Right ventricle myocardium inferior (tissue), 1 donor: Measurements from ENCODE around the gene ATP2B1. TPM values are rescaled to one million over a fixed set of nuclear protein-coding genes. Genes with fewer than 3 reads are reported as not detected.

Source experiments
- ATAC-seq: fragments of 200-7000 bp; cut with Tn5 transposase; one replicate; pipeline ENCODE4 v1.9.1; 2020; ENCODE audit warnings: mild to moderate bottlenecking, moderate library complexity
- DNase-seq: peaks from one replicate; pipeline ENCODE4 v3.0.0; 2021; ENCODE audit errors: missing footprints
- intact Hi-C: fragments of 100-400 bp; cut with DNase I; formaldehyde crosslinking; loops from one replicate; pipeline ENCODE4 v1.11.0; 2022
- total RNA-seq: library from RNA; stranded (reverse); fragmentation: NEBNext Ultra II Directional; extraction: Animal tissue kit (Norgen Biotek cat#: 25700); gene quantifications from one replicate; pipeline ENCODE4 v1.2.1, GENCODE V29; 2021
- donor health status: DM: no; HTN: yes; CAD: no; lungs with severe emphysema.

The ATP2B1 gene
- total RNA-seq, 1 donor from 2014 or later = 12.6 TPM

- ATAC-seq (no peak), DNase-seq (no peak)
- intact Hi-C loops = no loop called here
Observed at GRCh38 chr12:89636052-89636775, 72.4 kb downstream of the ATP2B1 start.

GRCh38 chr12:89634508-89634907, 74.1 kb downstream of the ATP2B1 start:
- intact Hi-C loops = no loop called here
- ATAC-seq (no peak), DNase-seq (no peak)

DNA sequence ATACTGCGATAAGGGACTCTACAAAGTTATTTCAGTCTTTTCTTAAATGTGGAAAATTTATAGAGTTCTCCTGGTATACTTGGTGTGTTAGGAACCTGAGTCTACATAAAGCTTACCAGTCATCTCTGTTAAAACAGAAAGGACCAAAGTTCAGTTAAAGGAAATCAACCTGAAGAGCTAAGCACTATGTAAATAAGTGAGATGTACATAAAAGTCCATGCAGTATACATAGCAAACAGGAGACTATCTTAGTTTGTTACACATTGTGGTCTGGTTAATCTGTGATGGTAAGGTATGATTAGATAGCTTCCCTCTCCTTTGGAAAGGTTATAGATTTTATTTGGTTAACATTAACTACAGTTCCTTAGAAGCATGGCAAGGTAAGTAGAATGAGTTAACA, 75.9 kb downstream of the ATP2B1 start:
- ATAC-seq (no peak), DNase-seq (no peak)
- intact Hi-C loops = no loop called here

DNA sequence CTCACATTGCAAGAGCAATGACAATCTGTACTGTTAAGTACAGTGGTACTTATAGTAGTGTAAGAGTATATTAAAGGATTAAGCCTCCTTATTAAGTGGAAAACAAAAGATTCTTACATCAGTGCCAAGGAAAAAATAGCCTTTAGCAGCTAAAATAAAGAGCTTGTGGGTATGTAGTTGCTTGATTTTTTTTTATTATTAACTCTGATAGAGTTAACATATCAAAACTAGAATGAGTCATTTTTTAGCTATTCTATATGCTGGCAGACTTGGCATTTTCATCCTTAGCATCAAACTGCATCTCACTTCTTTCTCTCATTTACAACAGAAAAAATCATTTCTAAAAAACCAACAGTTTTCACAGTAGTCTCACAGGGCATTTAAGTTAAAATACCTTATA, 86.5 kb downstream of the ATP2B1 start:
- DNase-seq (no peak), ATAC-seq (no peak)
- intact Hi-C loops = no loop called here

DNA sequence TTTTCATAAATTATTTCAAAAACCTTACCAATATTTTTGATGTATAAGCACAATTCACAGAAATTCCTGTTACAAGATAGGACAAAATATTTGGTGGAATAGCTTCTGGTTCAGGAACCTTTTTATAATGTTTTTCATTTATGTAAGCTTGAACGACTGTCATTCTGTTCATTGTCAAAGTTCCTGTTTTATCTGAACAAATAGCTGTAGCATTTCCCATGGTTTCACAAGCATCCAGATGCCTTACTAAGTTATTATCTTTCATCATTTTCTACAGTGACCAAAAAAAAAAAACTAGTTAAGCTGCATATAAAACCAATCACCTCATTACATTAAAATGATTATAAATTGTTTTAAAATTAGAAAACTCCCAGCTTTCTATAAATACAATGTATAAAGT, 87.1 kb downstream of the ATP2B1 start:
- intact Hi-C loops = no loop called here
- ATAC-seq = no peak
- no peak for DNase-seq

GRCh38 chr12:89619764-89620163, 88.9 kb downstream of the ATP2B1 start:
- intact Hi-C loops = no loop called here
- no peak for ATAC-seq

GRCh38 chr12:89618113-89618862, 90.3 kb downstream of the ATP2B1 start:
- intact Hi-C loops = no loop called here
- no peak for DNase-seq
- no peak for ATAC-seq

More at GRCh38 chr12:89619764-89620163, 88.9 kb downstream of the ATP2B1 start:
- DNase-seq = no peak

- ATAC-seq = no peak
Observed at GRCh38 chr12:89610366-89610765, 98.3 kb downstream of the ATP2B1 start.

GRCh38 chr12:89603678-89604077, 105.0 kb downstream of the ATP2B1 start:
- ATAC-seq (no peak), DNase-seq (no peak)
- intact Hi-C loops = no loop called here

More at GRCh38 chr12:89610366-89610765, 98.3 kb downstream of the ATP2B1 start:
- intact Hi-C loops = no loop called here
- DNase-seq = no peak

DNA sequence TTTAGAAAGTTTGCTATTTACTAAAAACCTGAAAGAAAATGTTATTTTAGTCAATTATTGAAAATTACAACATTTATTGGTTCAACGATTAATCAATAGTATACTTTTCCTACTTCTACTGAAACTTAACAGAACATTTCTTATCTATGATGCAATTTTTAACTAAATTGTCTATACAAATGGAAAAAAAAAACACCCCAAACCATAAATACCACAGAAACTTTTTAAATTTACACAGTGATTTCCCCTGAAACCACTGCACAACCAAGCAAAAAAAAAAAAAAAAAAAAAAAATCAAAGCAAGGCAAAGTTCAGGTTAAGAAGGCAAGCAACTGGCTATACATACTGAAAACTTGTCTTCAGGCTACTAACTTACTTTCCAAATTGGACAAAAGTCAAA, 110.9 kb downstream of the ATP2B1 start:
- intact Hi-C loops = no loop called here
- DNase-seq (no peak), ATAC-seq (no peak)

DNA sequence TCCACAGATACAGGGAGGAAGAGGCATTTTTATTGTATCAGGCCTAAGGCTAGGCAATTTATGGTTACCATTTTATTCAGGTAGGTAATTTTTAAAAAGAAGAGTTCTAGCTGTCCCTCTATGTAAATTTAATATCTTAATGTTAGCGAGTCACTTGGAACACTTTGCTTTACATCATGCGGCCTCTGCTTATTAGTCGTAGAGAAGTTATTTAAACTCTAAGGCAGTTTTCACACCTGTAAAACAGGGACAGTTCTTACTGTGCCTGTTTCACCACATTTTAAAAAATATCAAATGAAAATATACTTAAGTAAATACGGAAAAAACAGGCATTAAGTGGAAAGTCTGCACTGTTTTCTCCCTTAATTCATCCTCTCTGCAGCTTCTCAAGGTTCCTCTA, 111.4 kb downstream of the ATP2B1 start:
- DNase-seq = no peak
- no peak for ATAC-seq
- intact Hi-C loops = no loop called here

DNA sequence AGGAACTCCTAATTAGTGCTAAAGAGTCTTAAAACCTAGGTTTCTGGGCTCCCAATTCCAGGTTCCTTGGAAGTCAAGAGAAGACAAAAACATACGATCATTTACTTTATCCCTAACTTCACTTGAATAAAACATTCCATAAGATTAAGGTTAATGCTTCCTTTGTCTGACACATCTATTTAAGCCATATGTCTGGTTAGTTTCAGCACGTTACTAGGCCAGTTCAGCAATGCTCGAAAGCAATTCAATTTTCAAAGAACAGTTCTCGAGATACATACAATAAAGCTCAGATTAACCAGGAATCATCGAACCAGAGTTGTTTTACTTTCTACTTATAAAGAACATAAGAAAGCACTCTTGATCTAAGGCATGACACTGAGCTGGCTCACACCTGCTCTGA, 114.8 kb downstream of the ATP2B1 start:
- intact Hi-C loops = no loop called here
- DNase-seq (no peak), ATAC-seq (no peak)

GRCh38 chr12:89593233-89593632, 115.4 kb downstream of the ATP2B1 start:
- intact Hi-C loops = no loop called here

DNA sequence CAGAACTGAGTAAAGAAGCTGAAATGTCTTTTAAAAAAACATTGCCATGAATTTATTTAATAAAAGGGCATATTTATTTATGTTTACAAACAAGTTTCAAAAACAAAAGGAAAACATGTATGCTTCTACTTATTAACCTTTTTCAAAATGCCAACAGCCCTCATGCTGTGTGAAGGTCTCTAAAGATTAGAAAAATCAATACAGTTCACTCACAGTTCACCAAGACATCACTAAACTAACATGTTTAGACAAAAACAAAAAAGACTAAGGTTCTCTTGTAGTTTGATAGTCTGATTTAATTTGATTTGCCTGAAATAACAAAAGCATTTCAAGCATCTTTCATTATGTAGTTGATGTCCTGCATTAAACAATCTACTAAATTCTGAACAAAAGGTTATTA, 118.9 kb downstream of the ATP2B1 start:
- no peak for ATAC-seq
- no peak for DNase-seq
- intact Hi-C loops = no loop called here

More at GRCh38 chr12:89593233-89593632, 115.4 kb downstream of the ATP2B1 start:
- no peak for DNase-seq
- ATAC-seq = no peak

DNA sequence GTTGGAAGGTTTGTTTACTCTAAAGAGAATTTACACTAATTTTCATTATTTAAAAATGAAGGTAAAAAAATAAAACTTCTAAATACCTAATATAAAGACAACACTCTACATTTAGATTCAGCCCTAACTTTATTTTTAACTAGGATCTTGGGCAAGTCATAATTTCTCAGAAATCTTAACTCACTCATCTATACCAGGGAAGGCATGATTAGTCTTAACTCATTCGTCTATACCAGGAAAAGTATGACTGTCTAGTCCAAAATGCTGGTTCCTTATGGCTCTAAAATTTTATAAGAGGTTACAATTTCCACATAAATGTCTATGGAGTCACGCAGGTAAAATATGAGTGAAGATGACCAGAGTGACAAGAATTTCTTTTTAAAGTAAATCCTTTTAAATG, 130.1 kb downstream of the ATP2B1 start:
- no peak for ATAC-seq
- intact Hi-C loops = no loop called here
- DNase-seq = no peak

DNA sequence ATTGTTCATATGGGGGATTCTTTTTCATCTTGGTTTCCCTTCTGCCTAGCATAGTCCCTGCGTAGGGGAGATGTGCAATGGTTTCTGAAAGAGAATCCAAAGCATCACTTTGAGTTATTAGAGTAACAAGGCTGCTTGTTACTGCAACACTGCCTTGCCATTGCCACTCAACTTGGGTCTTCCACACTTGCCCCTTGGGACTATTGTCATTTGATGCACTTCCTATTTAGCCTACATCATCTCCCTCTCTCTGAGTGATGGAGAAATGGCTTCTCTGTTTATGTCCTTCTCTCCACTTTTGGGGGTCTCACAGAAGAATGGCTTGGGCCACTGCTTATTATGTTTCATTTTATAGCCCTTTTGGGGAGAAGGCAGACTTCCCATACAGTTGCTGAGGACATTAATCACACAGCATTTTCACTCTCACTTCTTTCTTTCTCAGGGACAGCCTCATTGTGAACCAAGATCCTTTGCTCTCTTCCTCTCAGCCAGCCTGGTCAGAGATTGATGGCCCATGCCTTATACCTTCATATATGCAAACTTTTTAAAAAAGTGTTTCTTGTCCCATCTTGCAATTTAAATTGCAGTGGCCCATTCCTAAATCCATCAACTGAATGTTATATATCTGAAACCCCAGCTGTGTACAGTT, 131.9 kb downstream of the ATP2B1 start:
- intact Hi-C loops = no loop called here
- ATAC-seq = no peak
- no peak for DNase-seq

DNA sequence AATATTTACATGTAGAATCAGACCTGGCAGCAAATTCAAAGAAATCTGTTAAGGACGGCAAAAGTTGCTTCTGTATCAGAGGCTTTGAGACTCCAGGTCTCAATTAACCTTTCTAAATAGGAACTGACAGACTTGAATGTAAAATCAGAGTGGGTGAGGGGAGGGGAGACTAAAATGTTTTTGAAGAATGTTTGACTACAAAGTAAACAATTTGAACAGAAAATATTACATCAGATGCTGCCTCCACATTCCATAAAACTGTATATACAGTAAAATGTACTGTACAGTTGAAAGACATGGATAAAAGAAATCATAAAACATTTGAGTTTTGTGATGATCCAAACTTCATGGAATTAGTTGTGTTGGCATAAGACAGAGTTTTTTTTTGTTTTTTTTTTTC, 133.3 kb downstream of the ATP2B1 start:
- no peak for ATAC-seq
- DNase-seq = no peak
- intact Hi-C loops = no loop called here

DNA sequence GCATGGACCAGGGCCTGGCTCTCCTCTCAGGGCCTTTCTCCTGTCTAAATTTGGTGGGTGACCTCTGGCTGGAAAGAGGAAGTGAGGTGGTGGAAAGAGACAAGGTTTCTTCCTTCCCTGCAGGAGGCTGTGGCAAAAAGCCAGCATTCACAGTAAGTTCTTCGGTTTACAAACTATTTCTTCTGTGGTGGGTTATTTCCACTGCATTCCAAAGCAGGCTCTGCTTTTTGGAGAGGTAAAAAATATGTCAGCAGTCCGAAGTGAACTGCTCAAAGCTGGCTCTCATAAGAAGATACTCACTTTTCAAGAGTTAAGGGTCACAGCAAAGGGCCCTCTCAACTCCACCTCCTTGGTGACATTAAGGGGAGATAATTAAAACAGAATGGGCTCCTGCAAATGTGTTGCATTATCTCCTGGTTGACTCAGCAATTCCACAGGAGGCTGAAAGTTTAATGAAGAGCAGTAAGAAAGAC, 133.9 kb downstream of the ATP2B1 start:
- DNase-seq (no peak), ATAC-seq (no peak)
- intact Hi-C loops = no loop called here

DNA sequence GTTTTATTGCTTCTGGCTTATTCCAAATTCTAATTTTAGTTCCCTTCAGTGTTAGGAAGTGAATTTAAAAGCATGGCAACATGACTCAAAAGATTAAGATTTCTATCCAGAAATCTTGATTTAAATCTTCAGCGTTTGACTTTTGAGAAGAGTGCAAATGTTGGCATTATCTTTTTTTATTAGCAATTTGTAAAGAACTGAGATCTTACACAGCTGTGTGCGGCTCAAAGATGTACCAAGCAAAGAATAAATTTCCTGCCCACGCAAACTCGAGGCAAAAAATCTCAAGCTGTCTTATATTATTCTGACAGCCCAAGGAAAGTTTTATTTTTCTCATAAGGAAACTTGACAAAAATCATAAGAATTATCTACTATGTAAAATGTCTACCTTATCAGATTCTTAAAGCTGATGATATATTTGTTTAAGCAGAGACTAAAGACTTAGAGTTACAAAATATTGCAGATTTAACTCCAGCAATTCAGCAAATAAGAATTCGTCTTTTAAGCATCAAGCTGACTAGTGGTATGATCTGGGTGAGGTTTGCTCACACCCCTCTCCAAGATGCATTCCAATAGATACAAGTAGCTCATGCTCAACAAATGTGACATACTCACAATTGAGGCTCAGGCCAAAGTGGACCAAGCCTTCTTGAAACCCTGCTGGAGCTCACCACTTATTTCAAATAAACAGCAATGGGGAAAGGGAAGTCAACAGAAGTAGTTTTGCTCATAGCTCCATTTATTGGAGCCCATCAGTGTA, 135.4 kb downstream of the ATP2B1 start:
- no peak for DNase-seq
- intact Hi-C loops = no loop called here
- no peak for ATAC-seq
